Naive thymus-derived CD8-positive, alpha-beta T cell (primary cell): ENCODE results near the gene PTPN1. TPM values are rescaled to one million over a fixed set of nuclear protein-coding genes. Genes with fewer than 3 reads are reported as not detected.

Source experiments
- ATAC-seq, 2 donors: fragments of 150-1000 bp; cut with Tn5 transposase in 1 of 2; sonication (Bioruptor Pico), chemical (Tn5 transposase) in 1 of 2; 1 replicate in 1 of 2; 2 replicates in 1 of 2; pipeline ENCODE4 v1.10.0; 2021; ENCODE audit warnings: mild to moderate bottlenecking in 2 of 2, moderate library complexity in 2 of 2
- POLR2A ChIA-PET: fragments of 350-600 bp; sonication (Branson Sonifier 250); formaldehyde crosslinking; loops from one replicate; lab custom pipeline; 2021; ENCODE audit warnings: antibody characterized with exemption; lab: Charles Lee
- DNase-seq, 10 donors: peaks; one replicate each; pipeline versions ENCODE4 v3.0.0 to v3.0.0-alpha.2; 2020 to 2022
- H3K27ac Mint-ChIP-seq, 10 donors: one replicate each; pipeline ENCODE4 v1.8.0; 2020 to 2022; ENCODE audit warnings: mild to moderate bottlenecking in 10 of 10, mixed read lengths in 10 of 10, moderate library complexity in 4 of 10, inconsistent platforms in 1 of 10
- H3K27me3 Mint-ChIP-seq, 5 donors: one replicate each; pipeline ENCODE4 v1.8.0; 2021 to 2022; ENCODE audit warnings: mixed read lengths in 5 of 5
- H3K36me3 Mint-ChIP-seq, 3 donors: one replicate each; pipeline ENCODE4 v1.8.0; 2020 to 2022; ENCODE audit warnings: mixed read lengths in 3 of 3, mild to moderate bottlenecking in 2 of 3, inconsistent platforms in 1 of 3
- H3K4me1 Mint-ChIP-seq, 4 donors: one replicate each; pipeline ENCODE4 v1.8.0; 2021 to 2022; ENCODE audit warnings: mixed read lengths in 4 of 4
- H3K4me3 Mint-ChIP-seq, 10 donors: one replicate each; pipeline ENCODE4 v1.8.0; 2020 to 2022; ENCODE audit warnings: mild to moderate bottlenecking in 10 of 10, mixed read lengths in 10 of 10, moderate library complexity in 6 of 10, inconsistent platforms in 1 of 10
- H3K9me3 Mint-ChIP-seq, 9 donors: one replicate each; pipeline ENCODE4 v1.8.0; 2020 to 2022; ENCODE audit warnings: mixed read lengths in 9 of 9, mild to moderate bottlenecking in 3 of 9, inconsistent platforms in 1 of 9, moderate library complexity in 1 of 9
- polyA plus RNA-seq, 3 donors: library from polyadenylated mRNA; unstranded; fragments of 300-500 nt; fragmentation: Illumina TruSeq; gene quantifications; one replicate each; pipeline ENCODE4 v1.2.3, GENCODE V29; 2021
- total RNA-seq, 8 experiments: library from RNA in 2 of 8; stranded (reverse) in 2 of 8; gene quantifications; one replicate each; pipeline ENCODE4 v1.2.3 and lab custom pipeline; 2021 to 2026

PTPN1 gene
- total and polyA plus RNA-seq, 5 experiments from 2014 or later: 29.1 to 56.7 (median 31.9) TPM

DNA sequence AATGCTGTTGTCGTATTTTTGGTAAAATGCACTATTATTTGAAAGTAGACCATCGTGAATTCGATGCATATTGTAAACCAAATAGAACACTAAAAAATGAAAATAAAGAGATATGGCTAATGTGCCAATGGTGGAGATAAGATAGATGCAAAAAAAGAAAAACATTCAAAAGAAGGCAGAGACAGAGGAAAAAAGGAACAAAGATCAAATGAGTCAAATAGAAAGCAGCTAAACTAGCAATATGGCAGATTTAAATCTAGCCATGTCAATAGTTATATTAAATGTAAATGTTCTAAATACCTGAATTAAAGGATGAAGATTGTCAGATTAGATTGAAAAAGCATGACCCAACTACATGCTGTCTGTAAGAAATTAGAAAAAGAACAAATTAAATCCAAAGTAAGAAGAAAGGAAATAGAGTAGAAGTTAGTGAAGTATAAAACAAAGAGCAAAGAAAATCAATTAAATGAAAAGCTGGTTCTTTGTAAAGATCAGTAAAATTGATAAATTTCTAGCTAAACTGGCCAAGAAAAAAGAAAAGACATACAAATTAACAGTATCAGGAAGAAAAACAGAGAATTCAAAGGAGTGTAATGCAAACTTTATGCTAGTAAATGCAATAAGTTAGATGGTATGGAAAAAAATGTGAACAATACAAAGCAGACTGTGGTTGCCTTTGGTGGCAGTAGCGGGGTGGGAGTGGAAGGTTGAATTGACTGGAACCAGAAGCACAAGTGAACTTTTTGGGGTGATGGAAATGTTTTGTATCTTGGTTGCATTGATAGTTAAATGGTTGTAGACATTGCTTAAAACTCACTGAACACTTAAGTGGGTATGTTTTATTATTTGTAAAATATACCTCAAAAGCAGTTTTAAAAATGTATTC lies 44.8 kb downstream of the PTPN1 start:
- H3K4me3 Mint-ChIP-seq: no peak overlapping the region
- DNase-seq (no peak), ATAC-seq (no peak)
- H3K27ac Mint-ChIP-seq: no peak overlapping the region
- no peaks in the 10 kb centered on the region for H3K9me3 Mint-ChIP-seq
- peaks cover 25 to 43% (median 32%) of the 10 kb centered on the region in 4 donors for H3K4me1 Mint-ChIP-seq
- peaks cover 0 to 36% (median 0%) of the 10 kb centered on the region in 3 donors for H3K36me3 Mint-ChIP-seq
- H3K27me3 Mint-ChIP-seq: no peaks in the 10 kb centered on the region
- POLR2A ChIA-PET: no interaction called here

DNA sequence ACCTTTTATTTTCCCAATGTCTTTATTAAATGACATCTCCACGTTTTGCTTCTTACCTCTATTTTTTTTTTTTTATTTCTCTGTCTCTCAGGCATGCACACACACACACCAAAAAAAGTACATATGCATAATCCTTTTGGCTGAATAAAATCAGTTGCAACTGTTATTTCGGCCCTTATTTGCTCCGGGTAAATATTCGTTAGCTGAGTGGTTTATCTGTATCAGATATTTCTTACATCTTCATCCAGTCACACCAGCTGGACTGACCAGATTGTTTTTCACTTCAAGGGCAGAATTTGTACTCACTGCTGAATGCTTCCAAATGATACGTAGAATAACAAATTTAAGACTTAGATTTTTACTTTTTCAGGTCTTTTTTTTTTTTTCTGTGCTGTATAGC lies 45.5 kb downstream of the PTPN1 start:
- H3K36me3 Mint-ChIP-seq: peaks cover 0 to 31% (median 0%) of the 10 kb centered on the region in 3 donors
- no peak overlapping the region for H3K4me3 Mint-ChIP-seq
- no peak for ATAC-seq
- H3K4me1 Mint-ChIP-seq: peaks cover 22 to 39% (median 32%) of the 10 kb centered on the region in 4 donors
- no peaks in the 10 kb centered on the region for H3K9me3 Mint-ChIP-seq
- POLR2A ChIA-PET: no interaction called here
- DNase-seq: no peak
- no peaks in the 10 kb centered on the region for H3K27me3 Mint-ChIP-seq
- peak overlapping the region in 4 of 10 donors; percentile 33 to 67 (median 52) for H3K27ac Mint-ChIP-seq

DNA sequence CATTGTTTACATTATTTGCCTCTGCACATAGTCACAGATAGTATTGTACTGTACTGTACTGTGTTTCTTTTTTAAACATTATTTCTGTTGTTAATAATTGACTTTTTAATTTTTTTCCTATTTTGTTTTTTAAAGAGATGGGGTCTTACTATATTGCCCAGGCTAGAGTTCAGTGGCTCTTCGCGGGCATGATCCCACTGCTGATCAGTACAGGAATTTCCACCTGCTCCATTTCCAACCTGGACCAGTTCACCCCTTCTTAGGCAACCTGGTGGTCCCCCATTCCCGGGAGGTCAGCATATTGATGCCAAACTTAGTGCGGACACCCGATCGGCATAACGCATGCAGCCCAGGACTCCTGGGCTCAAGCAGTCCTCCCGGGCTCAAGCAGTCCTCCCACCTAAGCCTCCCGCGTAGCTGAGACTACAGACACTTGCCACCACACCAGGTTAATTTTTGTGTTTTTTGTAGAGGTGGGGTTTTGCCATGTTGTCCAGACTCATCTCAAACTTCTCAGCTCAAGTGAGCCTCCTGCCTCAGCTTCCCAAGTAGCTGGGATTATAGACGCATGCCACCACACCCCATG lies 47.5 kb downstream of the PTPN1 start:
- H3K36me3 Mint-ChIP-seq: peaks cover 0 to 38% (median 1%) of the 10 kb centered on the region in 3 donors
- peak overlapping the region in 2 of 10 donors; percentile 18 to 38 for H3K27ac Mint-ChIP-seq
- no peaks in the 10 kb centered on the region for H3K9me3 Mint-ChIP-seq
- peaks cover 20 to 50% (median 36%) of the 10 kb centered on the region in 4 donors for H3K4me1 Mint-ChIP-seq
- no peak overlapping the region for H3K4me3 Mint-ChIP-seq
- H3K27me3 Mint-ChIP-seq: no peaks in the 10 kb centered on the region
- no peak for ATAC-seq
- POLR2A ChIA-PET: no interaction called here
- DNase-seq: no peak

DNA sequence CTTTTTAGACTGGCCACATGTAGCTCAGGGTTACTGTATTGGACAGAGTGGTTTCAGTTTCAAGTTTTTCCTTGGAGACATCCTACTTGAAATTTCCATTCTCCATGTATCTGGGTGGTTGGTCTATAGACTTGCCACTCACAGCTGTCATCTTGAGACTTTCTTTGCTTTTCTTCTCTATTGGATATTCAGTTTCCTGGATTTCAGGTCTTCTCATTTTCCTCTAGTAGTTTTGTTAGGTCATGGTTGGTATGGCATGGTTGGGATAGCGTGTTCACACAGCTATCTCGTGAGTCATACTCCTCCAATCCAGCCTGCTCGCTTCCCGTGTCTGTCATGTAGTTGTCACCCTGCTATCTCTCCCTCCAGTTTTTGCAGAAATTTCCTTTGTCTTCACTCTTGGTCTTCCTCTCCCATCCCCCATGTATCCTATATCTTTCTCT lies 48.3 kb downstream of the PTPN1 start:
- Mint-ChIP-seq H3K27ac (peak overlapping the region in 2 of 10 donors; percentile 5 to 22), H3K27me3 (no peaks in the 10 kb centered on the region), H3K9me3 (no peaks in the 10 kb centered on the region), H3K4me1 (peaks cover 22 to 56% (median 38%) of the 10 kb centered on the region in 4 donors), H3K4me3 (peak overlapping the region in 1 of 10 donors; percentile 9), H3K36me3 (peaks cover 0 to 47% (median 5%) of the 10 kb centered on the region in 3 donors)
- ATAC-seq (no peak), DNase-seq (no peak)
- POLR2A ChIA-PET: no interaction called here

DNA sequence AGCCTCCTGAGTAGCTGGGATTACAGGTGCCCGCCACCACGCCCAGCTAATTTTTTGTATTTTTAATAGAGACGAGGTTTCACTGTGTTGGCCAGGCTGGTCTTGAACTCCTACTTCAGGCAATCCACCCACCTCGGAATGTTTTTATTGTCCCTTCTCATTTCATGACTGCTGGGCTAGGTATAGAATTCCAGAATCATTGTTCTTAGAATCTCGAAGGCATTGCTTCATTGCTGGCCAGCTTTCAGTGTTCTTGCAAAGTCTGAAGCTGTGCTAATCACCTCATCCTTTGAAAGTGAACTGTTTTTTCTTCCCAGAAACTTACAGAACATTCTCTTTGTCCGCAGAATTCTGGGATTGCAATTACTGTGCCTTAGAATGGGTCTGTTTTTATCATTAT lies 49.0 kb downstream of the PTPN1 start:
- POLR2A ChIA-PET: interaction anchor here (0.7 kb wide), 1 partner anchor 15 kb away, joined by 4 read pairs; no protein-coding TSS in a partner anchor
- Mint-ChIP-seq H3K36me3 (peaks cover 0 to 51% (median 5%) of the 10 kb centered on the region in 3 donors), H3K27me3 (no peaks in the 10 kb centered on the region), H3K9me3 (no peaks in the 10 kb centered on the region), H3K27ac (peak overlapping the region in 6 of 10 donors; percentile 7 to 63 (median 50)), H3K4me1 (peaks cover 22 to 58% (median 38%) of the 10 kb centered on the region in 4 donors), H3K4me3 (no peak overlapping the region)
- DNase-seq (no peak), ATAC-seq (no peak)

DNA sequence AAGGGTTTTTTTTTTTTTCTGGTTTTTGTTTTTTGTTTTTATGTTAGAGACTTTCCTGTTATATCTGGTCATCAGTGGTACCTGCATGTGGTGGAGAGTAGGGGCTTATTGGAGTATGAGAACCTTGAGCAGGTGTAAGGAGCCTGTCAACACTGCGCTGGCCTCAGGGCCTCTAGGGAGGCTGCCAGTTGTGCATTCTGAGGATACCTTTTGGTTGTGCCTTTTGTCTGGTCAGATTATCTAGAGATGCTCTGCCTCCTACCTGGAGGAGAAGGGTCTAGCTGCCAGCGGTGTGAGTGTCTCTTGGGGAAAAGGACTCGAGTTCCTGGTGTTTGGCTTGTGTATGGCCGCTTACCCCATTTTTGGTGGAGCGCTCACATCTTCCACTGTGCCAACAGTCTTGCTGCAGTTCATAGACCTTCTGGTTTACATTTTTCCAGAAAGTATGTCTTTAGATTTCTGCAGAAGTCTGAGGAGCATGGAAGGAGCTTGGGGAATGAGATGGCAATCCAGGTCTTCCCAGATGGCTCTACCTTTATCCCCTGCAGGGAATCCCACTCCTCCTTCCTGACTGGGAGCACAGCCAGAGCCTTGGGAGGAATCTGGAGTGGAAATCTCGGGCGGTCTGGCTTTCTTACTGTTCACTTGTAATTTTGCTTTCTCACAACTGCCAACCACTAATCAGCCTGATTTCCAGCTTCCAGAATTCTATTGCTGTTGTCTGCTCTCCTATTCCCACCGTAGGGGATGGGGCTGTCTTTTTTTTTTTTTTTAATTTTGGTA lies 49.9 kb downstream of the PTPN1 start:
- Mint-ChIP-seq H3K27ac (peak overlapping the region in 5 of 10 donors; percentile 23 to 84 (median 54)), H3K36me3 (peaks cover 0 to 60% (median 6%) of the 10 kb centered on the region in 3 donors), H3K4me3 (no peak overlapping the region), H3K27me3 (no peaks in the 10 kb centered on the region), H3K9me3 (no peaks in the 10 kb centered on the region), H3K4me1 (peaks cover 22 to 64% (median 43%) of the 10 kb centered on the region in 4 donors)
- POLR2A ChIA-PET: interaction anchor here (0.7 kb wide), 1 partner anchor 14 kb away, joined by 4 read pairs; no protein-coding TSS in a partner anchor
- no peak for DNase-seq
- ATAC-seq: no peak

DNA sequence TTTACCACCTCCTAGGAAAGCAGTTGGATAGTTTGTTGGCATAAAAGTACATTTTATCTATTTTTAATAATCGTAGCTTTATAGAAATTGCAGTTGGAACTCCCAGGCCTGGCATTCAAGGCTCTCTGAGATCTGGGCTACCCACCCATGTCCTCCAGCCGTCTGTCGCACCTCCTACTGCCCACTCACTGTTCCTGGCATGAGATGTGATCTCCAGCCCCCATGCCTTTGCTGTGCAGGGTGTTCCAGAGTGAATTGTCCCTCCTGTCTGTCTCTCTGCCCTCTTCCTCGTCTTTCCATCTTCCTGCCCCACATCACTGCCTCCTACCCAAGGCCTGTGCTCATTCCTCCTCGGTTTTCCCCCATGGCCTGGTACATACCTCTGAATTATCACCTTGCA lies 50.7 kb downstream of the PTPN1 start:
- H3K9me3 Mint-ChIP-seq: no peaks in the 10 kb centered on the region
- H3K4me1 Mint-ChIP-seq: peaks cover 22 to 61% (median 42%) of the 10 kb centered on the region in 4 donors
- H3K27ac Mint-ChIP-seq: peak overlapping the region; percentile 5 to 80 (median 45)
- H3K27me3 Mint-ChIP-seq: no peaks in the 10 kb centered on the region
- POLR2A ChIA-PET: no interaction called here
- DNase-seq: no peak
- no peak overlapping the region for H3K4me3 Mint-ChIP-seq
- ATAC-seq: no peak
- H3K36me3 Mint-ChIP-seq: peaks cover 0 to 66% (median 8%) of the 10 kb centered on the region in 3 donors

DNA sequence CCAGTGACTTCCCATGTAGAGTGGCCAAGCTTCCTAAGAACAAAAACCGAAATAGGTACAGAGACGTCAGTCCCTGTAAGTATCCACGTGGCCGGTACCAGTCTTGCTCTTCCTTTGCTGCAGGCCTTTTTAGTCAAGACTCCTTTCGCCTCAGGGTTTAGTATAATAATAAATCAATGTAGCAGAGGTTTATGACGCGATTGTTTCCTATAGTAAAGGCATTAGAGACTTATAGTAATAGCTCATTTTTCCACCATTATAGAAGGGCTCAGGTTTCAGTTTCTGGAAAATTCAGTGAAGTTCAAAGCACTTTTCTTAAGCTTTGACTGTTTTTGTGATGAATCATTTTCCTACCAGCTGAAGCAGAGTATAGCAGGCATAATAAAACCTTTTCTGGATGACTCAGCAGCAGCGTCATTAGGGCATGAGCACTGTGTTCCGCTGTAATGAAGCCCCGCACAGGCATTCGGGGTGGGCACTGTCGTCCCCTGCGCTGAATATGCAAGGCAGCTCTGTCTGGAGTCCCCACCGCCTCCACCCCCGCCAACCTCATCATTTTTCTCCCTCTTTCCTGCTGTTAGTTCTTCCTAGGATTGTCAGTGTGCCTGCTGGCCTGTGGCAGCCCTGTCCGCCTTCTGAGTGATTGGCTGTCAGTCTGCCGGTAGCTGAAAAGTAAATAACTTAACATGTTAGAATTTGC lies 51.3 kb downstream of the PTPN1 start:
- H3K27ac Mint-ChIP-seq: peak overlapping the region in 9 of 10 donors; percentile 5 to 79 (median 50)
- peak overlapping the region in 3 of 10 donors; percentile 2 to 36 (median 19) for H3K4me3 Mint-ChIP-seq
- no peak for ATAC-seq
- no peaks in the 10 kb centered on the region for H3K27me3 Mint-ChIP-seq
- no peaks in the 10 kb centered on the region for H3K9me3 Mint-ChIP-seq
- peaks cover 0 to 66% (median 8%) of the 10 kb centered on the region in 3 donors for H3K36me3 Mint-ChIP-seq
- no peak for DNase-seq
- POLR2A ChIA-PET: no interaction called here
- H3K4me1 Mint-ChIP-seq: peaks cover 26 to 58% (median 40%) of the 10 kb centered on the region in 4 donors

DNA sequence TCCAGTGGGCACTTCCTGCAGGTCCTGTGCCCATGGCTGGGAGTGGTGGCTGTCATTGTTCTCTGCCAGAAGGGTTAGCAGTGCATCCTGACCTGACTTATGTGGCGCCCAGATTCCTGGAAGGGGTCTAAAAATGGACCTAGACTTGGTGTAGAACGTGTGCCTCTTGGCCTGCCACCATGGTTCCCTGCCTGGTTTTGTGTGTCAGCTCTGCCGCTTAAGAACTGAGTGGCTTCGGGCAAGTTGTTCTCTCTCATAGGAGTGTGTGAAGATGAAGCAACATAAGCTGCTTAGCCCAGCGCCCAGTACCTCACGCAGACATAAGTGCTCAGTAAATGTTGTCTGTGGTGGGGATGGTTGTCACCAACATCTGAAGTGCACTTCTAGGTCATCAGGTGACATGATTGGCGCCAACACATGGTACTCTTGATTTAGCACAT lies 52.1 kb downstream of the PTPN1 start:
- peaks cover 0 to 71% (median 10%) of the 10 kb centered on the region in 3 donors for H3K36me3 Mint-ChIP-seq
- POLR2A ChIA-PET: interaction anchor here (1.1 kb wide), 1 partner anchor 52 kb away, joined by 3 read pairs; the partner anchor contains the start of gene PTPN1
- DNase-seq: no peak
- H3K4me3 Mint-ChIP-seq: no peak overlapping the region
- H3K27ac Mint-ChIP-seq: peak overlapping the region in 4 of 10 donors; percentile 27 to 58 (median 43)
- H3K9me3 Mint-ChIP-seq: no peaks in the 10 kb centered on the region
- ATAC-seq: no peak
- no peaks in the 10 kb centered on the region for H3K27me3 Mint-ChIP-seq
- H3K4me1 Mint-ChIP-seq: peaks cover 29 to 58% (median 42%) of the 10 kb centered on the region in 4 donors

DNA sequence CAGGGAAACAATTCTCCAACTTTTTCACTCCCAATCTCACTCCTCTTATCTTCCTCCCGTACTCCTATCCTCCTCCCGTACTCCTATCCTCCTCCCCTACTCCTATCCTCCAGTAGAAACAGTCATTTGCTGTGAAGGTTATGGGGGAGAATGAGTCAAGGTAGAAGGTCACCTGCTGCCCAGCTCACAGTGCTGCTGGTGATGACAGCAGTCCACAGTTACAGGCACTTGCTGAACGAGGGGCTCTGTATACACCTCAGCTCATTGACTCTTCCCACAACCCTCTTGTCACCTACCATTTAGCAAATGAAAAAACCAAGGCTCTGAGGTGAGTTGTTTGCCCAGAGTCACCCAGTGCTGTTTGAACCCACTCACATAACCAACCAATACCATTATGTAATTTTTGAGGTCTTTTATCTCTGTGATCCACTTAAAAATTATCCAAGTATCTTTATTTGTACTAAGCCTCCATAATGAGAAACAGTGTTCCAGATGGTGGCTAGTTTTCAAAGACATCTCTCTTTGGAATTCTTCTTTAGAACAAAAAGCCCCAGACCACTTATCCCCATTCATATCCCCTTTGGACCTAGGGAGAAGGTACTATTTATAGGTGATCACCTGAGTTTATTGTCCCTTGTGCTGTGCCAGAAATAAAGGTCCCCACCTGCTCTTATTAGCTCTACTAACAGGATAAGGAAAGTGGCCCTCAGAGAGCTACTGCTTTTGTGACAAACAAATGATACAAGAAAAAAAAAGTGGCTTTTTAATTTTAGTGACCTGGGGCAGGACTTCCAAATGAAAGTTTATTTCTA lies 53.2 kb downstream of the PTPN1 start:
- ATAC-seq (no peak), DNase-seq (no peak)
- peaks cover 0 to 76% (median 10%) of the 10 kb centered on the region in 3 donors for H3K36me3 Mint-ChIP-seq
- peak overlapping the region in 7 of 10 donors; percentile 35 to 94 (median 54) for H3K27ac Mint-ChIP-seq
- POLR2A ChIA-PET: interaction anchor here (1.1 kb wide), 1 partner anchor 53 kb away, joined by 3 read pairs; the partner anchor contains the start of gene PTPN1
- no peaks in the 10 kb centered on the region for H3K9me3 Mint-ChIP-seq
- H3K4me1 Mint-ChIP-seq: peaks cover 25 to 57% (median 40%) of the 10 kb centered on the region in 4 donors
- H3K27me3 Mint-ChIP-seq: no peaks in the 10 kb centered on the region
- H3K4me3 Mint-ChIP-seq: no peak overlapping the region

DNA sequence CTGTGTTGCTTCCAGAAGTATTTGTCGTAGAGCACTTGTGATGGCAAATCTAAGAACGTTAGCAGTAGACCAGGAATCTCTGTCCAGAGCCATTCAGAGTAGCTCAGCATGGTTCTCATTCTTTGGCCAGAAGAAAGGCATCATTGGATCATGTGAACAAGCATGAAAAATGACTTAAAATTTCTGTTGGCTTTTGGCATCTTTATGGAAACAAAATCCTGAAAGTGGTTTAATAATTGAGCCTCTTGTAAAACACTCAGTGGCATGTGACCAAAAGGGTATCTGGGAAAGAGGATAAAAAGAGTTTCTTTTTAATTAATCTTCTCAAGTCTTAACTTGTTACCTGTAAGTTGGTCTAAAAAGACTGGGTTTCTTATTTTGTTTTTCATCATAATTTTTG lies 55.2 kb downstream of the PTPN1 start:
- Mint-ChIP-seq H3K4me1 (peaks cover 28 to 61% (median 43%) of the 10 kb centered on the region in 4 donors), H3K36me3 (peaks cover 0 to 85% (median 10%) of the 10 kb centered on the region in 3 donors), H3K9me3 (no peaks in the 10 kb centered on the region), H3K27me3 (no peaks in the 10 kb centered on the region), H3K4me3 (no peak overlapping the region), H3K27ac (peak overlapping the region in 8 of 10 donors; percentile 25 to 71 (median 59))
- POLR2A ChIA-PET: interaction anchor here (0.6 to 1.1 kb wide), 2 partner anchors 23 to 373 kb away, joined by 3 read pairs; no protein-coding TSS in a partner anchor
- ATAC-seq (no peak), DNase-seq (no peak)
